Measurements from ENCODE around the gene E2F8. TPM values are rescaled to one million over a fixed set of nuclear protein-coding genes. Genes with fewer than 3 reads are reported as not detected.

Gene E2F8
- polyA plus RNA-seq, 1 of the 3 experiments (the other 2 are of a cell fraction) = 2.7 TPM

DNA sequence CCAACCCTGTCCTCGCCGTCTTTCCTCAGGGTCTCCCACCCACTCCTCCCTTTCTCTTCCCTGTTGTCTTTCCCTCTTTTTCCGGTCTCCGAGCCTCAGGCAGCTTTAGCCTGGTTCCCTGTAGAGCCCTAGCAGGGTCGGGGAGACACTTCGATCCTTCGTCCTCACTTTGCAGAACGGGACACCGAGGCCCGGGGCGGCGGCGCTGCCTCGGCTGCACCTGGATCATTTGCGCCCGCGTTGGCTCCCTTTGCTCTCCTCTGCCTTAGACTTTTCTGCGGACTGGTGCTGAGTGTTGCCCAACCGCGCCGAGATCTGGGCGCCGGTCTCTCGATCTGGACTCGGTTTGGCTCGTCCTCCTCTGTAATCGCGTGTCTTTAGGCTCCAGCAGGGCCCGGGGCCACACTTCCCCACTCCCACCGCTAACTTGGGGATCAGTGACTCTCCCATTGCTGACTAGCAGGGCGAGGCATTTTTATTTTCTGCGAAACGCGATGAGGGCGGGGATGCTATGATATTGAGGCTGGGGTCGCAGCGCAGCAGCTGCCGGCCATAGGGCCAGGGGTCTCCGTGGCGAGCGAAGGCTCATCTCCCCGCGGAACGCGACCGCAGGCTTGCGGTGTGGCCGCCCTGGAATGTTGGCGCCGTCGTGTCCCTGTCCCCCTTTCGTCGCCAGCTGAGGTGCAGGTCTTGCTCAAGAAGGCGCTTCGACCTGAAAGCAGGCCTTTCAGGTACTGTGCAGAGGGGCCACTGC is 1.6 kb upstream of the E2F8 start:
- no peak for TF ChIP-seq SIN3A (IDR thresholded peaks at IDR 0.05; ENCODE audit: borderline replicate concordance, low read depth, low read length)
- TF ChIP-seq, protein P1, sequence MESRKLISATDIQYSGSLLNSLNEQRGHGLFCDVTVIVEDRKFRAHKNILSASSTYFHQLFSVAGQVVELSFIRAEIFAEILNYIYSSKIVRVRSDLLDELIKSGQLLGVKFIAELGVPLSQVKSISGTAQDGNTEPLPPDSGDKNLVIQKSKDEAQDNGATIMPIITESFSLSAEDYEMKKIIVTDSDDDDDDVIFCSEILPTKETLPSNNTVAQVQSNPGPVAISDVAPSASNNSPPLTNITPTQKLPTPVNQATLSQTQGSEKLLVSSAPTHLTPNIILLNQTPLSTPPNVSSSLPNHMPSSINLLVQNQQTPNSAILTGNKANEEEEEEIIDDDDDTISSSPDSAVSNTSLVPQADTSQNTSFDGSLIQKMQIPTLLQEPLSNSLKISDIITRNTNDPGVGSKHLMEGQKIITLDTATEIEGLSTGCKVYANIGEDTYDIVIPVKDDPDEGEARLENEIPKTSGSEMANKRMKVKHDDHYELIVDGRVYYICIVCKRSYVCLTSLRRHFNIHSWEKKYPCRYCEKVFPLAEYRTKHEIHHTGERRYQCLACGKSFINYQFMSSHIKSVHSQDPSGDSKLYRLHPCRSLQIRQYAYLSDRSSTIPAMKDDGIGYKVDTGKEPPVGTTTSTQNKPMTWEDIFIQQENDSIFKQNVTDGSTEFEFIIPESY (IDR thresholded peaks at IDR 0.05; ENCODE audit: borderline replicate concordance, low read depth) = no peak
- CTCF ChIA-PET = interaction anchor here (0.5 to 1.2 kb wide), 4 partner anchors 11 to 664 kb away, joined by 3 to 4 read pairs (median 3); no protein-coding TSS in a partner anchor
- 81% methylated on average over 46 of the region's 55 CpGs for WGBS (ENCODE audit: low lambda C conversion rate)
- peak overlapping the region in 1 of 2 experiments; percentile 83; a peak in 2 of 4 replicates for H3K4me3 ChIP-seq (ENCODE audit: low read depth in 2 of 2, low read length in 1 of 2)
- peaks cover 0 to 9% of the 10 kb centered on the region in 2 experiments; a peak in 2 of 4 replicates for H3K4me1 ChIP-seq (ENCODE audit: control insufficient read depth in 1 of 2, insufficient read depth in 2 of 2, low read depth in 1 of 2, low read length in 1 of 2)
- no peaks in the 10 kb centered on the region for H3K9me2 ChIP-seq
- H4K20me1 ChIP-seq (ENCODE audit: insufficient read depth) = no peaks in the 10 kb centered on the region
- no peak overlapping the region for H3K27ac ChIP-seq (ENCODE audit: low read depth in 2 of 2, low read length in 1 of 2)
- peak overlapping the region; percentile 89; the same call in 1 of the 2 replicates for H3K4me2 ChIP-seq
- H3K9me3 ChIP-seq = no peaks in the 10 kb centered on the region
- H3K79me2 ChIP-seq (ENCODE audit: insufficient read depth) = no peaks in the 10 kb centered on the region; the same call in none of the 2 replicates
- POLR2A ChIA-PET = no interaction called here
- no peak for DNase-seq
- H3F3A ChIP-seq (replicated peaks; ENCODE audit: insufficient read depth) = no peaks in the 10 kb centered on the region
- H3K9ac ChIP-seq = no peak overlapping the region; the same call in 1 of the 2 replicates
- H2AFZ ChIP-seq (ENCODE audit: low read depth) = peak overlapping the region; percentile 71; the same call in 1 of the 2 replicates
- peaks cover 0 to 2% of the 10 kb centered on the region in 2 experiments for H3K36me3 ChIP-seq (replicated peaks in 1 of 2; ENCODE audit: control insufficient read depth in 1 of 2, insufficient read depth in 2 of 2, low read length in 1 of 2)
- no peaks in the 10 kb centered on the region for H3K27me3 ChIP-seq (ENCODE audit: insufficient read depth)

- Histone ChIP-seq H3K9me3 (no peaks in the 10 kb centered on the region), H3F3A (replicated peaks; ENCODE audit: insufficient read depth) (no peaks in the 10 kb centered on the region), H3K27ac (ENCODE audit: low read depth in 2 of 2, low read length in 1 of 2) (peak overlapping the region in 1 of 2 experiments; percentile 11; a peak in 3 of 4 replicates), H3K27me3 (ENCODE audit: insufficient read depth) (no peaks in the 10 kb centered on the region), H3K4me2 (peak overlapping the region; percentile 89), H3K4me1 (ENCODE audit: control insufficient read depth in 1 of 2, insufficient read depth in 2 of 2, low read depth in 1 of 2, low read length in 1 of 2) (peaks cover 0 to 9% of the 10 kb centered on the region in 2 experiments; a peak in 2 of 4 replicates), H3K9ac (peak overlapping the region; percentile 78; the same call in 1 of the 2 replicates), H4K20me1 (ENCODE audit: insufficient read depth) (no peaks in the 10 kb centered on the region), H3K36me3 (replicated peaks in 1 of 2; ENCODE audit: control insufficient read depth in 1 of 2, insufficient read depth in 2 of 2, low read length in 1 of 2) (peaks cover 0 to 8% of the 10 kb centered on the region in 2 experiments), H3K9me2 (no peaks in the 10 kb centered on the region), H3K4me3 (ENCODE audit: low read depth in 2 of 2, low read length in 1 of 2) (peak overlapping the region; percentile 75 to 83), H3K79me2 (ENCODE audit: insufficient read depth) (no peaks in the 10 kb centered on the region; the same call in none of the 2 replicates), H2AFZ (ENCODE audit: low read depth) (peak overlapping the region; percentile 71; the same call in 1 of the 2 replicates)
- 11% methylated on average over 29 of the region's 92 CpGs for WGBS (ENCODE audit: low lambda C conversion rate)
- CTCF ChIA-PET = interaction anchor here (0.6 to 2.9 kb wide), 4 partner anchors 12 to 165 kb away, joined by 3 to 11 read pairs (median 4); no protein-coding TSS in a partner anchor
- DNase-seq = peak; percentile 89
- POLR2A ChIA-PET = no interaction called here
- TF ChIP-seq NRF1 (IDR thresholded peaks at IDR 0.05; ENCODE audit: low read depth, low read length) (no peak), FOXM1 (IDR thresholded peaks at IDR 0.05; ENCODE audit: low read depth) (0 out of 2 replicates have a peak, but pooled peaks have one; percentile 23)
Measured at GRCh38 chr11:19241260-19242178, 774 bp upstream of the E2F8 start.
